MV-4-11 (cell line): ENCODE data around the gene ARHGAP15.
A peak's percentile ranks its signal among the peaks of the same experiment; 100 is the strongest.

Experiments
- DNase-seq: peaks from one replicate; lab custom pipeline; 2025; lab: John Stamatoyannopoulos, UW

The ARHGAP15 gene

DNA sequence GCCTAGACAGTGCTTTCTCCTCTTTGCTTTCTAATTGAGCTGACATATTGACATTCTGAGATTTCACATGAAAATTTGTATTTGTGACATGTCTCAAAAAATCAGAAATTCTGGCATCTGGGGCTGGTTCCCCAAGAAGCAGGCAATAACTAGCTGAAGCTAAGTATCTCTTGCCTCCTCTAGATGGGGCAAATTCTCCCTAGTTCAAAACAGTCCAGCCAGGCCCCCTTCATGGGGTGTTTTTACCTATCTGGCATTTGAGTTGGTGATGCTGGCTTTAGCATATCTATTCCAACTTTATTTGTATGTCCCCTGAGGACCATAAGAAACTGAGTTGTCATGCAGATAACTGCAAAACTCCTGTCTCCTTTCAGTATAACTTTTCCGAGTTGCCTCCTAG lies 39.9 kb downstream of the ARHGAP15 start:
- no peak for DNase-seq

DNA sequence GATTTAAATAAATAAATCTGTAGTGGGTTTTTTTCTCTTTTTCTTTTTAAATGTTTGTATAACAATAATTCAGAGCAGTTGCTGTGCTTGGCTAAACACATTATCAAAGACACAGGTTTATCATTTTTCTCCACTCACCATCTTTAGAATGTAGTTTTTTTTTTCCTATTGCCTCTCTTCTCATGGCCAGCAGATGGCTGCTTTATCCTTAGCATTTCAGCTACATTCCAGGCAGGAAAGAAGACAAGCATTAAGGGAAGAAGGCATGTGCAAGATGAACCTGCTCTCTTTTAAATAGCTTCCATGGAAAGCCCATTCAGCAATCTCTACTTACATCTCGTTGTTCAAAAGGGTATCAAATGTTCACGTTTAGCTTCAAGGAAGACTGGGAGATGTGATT lies 42.6 kb downstream of the ARHGAP15 start:
- DNase-seq: no peak

DNA sequence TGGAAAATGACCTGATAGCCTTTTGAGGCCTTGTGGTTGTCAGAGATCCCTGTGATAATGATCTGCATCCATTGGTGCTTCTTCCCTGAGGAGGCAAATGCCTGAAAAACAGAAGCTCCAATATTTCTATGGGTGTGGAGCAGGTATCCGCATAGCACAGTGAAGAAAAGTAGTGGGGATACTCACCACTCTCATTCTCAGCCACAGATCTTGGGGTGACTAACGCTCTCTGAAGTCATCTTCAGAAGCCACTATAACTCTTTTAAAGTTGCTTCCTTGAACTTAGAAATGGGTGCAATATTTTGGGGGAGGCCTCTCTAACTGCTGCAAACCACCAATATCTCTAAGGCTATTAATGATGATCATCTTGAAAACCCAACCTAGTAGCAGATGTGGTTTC lies 46.2 kb downstream of the ARHGAP15 start:
- no peak for DNase-seq

DNA sequence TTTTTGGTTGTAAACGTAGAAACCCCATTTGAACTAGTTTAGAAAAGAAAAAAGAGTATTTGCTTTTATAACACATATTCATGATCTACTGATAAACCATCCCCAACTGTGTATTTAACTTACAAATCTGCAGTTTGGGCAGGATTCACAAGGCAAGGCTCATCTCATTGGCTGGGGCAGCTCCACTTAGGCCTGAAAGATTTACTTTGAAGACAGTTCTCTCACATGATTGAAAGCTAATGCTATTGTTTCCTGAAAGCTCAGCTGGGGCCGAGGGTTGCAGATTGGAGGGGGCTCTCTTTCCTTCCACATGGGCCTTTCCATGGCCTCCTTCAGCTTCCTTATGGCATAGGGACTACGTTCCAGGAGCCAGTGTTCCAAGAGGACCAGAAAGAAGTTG lies 47.4 kb downstream of the ARHGAP15 start:
- no peak for DNase-seq

DNA sequence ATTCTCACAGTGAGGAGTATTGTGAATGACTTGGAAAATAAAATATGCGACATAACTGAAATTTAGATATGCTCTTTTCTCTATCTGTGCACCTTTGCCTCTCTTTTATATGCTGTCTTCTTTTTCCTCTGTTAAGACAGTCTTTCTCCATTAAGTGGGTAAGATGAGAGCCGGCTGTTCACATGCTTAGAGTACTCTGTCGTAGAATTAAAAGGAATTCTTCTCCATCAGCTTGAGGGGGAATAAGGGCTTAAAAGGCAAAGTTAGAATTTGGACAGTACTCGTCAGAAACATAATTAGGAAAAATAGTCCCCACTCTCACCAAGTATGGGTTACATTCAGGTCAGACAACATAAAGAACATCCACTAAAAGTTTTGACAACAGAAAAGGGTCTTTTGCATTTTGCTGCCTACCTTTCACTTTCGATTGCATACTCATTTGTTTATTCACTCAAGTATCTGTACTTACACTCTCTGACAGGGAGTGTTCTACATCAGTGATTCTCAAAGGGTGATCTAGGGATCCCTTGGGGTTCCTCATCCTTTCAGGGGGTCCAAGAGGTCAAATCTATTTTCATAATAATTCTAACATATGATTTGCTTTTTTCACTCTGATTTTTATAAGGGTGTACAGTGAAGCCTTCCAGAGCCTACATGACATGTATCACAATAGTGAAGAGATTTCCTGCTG lies 48.0 kb downstream of the ARHGAP15 start:
- DNase-seq: no peak

DNA sequence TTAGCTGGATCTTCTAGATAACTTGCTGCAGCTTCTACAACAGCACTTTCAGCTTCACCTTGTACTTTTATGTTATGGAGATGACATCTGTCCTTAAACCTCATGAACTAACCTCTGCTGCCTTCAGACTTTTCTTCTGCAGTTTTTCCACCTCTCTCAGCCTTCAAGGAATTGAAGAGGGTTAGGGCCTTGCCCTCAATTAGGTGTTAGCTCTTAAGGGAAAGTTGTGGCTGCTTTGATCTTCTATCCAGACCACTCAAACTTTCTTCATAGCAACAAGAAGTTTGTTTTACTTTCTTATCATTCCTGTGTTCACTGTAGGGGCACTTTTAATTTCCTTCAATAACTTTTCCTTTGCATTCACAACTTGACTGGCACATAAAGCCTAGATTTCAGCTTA lies 52.3 kb downstream of the ARHGAP15 start:
- DNase-seq: no peak

DNA sequence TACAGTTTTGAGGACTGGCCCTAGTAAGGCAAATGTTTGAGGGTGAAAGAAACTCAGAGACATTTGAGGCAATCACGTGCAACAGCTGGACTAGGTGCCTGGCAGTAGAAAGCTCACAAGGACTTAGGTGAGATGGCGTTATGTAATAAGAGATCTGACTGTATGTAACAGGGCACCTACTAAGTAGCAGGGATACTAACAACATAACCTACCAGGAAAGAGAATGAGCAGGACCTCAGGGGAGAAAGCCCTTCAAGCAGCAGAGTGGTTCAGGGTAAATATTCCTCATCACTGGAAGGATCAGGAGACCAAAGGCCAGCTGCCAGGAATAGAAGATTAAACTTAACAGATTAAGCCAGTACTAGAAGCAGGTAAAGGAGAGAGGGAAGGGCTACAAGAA lies 53.4 kb downstream of the ARHGAP15 start:
- no peak for DNase-seq

DNA sequence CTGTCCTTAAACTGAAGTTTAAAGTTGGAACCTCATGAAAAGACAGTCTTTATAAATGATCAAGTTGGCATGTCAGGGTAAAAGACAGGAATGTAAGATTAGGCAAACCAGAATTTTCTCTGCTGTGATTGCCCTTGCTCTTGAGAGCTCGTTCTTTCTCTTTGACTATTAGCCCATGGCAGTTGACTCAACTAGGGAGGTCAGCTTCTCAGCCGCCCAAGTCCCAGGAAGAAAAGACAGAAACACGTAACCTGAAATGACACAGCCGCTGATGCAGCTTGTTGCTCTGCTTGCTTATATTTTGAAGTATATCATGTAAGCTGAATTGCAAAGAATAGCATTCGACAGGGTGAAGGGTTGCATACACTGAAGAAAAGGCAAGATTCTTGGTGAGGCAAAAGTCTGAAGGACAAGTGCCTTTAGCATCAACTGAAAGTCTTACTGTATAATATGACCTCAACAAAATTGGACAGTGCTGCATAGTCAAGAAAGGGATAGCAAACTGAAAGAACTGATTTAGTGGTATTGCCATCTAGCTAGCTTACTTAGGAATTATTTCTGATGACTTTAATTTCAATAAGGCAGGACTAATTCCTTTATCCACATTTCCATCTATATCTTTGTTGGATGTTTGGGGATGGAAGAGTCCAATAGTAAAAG lies 54.7 kb downstream of the ARHGAP15 start:
- no peak for DNase-seq

DNA sequence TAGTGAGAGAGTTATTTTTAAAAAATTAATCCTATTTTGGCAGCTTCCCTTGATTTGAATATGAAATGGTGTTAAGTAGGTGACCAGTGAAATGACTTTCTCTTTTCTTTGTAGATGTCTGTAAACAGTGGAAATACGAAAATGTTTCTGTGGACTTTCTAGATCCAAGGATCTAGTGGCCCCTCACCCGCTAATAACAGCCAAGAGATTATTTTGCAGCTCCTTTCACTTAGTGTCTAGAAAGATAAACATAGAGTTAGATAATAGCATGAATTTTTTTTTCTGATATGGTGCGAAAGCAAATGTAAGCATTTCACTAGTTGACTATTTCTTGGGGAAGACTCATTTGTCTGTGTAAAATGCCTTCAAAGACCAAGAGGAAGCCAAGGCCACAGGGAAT lies 57.7 kb downstream of the ARHGAP15 start:
- DNase-seq: no peak

DNA sequence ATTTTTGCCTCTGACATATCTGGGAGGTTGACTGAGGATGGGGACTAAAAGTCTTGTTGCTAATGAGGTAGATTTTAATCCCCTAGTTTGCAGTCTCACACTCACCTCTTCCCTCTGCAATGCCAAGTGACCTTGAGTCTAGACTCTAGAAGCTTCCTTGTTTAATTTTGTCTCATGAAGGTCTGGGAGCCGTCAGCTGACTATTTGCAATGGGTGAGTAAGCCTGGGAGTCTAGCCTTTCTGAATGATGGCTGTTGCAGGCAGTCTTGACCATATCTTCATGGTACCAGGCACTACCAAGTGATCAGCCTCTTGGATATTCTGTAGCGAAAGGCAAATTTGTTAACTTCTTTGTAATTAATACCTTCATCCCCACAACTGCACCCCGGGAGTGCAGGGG lies 61.2 kb downstream of the ARHGAP15 start:
- DNase-seq: no peak

DNA sequence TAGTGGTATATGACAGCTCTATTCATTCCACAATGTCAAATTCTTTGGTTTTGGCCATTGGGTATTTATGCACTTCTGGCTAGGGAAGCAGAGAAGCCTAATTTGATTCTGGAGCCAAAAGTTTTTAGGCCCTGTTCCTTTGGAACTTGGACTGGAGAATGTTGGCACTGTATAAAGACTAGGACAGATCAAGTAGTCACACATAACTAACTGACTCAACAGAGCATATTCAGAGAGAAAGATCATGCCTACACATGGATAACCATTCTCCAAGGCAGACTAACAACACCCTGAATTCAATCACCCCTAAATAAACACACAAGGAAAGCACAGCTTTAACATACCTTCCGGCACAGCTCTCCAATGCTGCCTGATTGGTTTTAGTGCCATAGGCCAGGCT lies 62.9 kb downstream of the ARHGAP15 start:
- no peak for DNase-seq

DNA sequence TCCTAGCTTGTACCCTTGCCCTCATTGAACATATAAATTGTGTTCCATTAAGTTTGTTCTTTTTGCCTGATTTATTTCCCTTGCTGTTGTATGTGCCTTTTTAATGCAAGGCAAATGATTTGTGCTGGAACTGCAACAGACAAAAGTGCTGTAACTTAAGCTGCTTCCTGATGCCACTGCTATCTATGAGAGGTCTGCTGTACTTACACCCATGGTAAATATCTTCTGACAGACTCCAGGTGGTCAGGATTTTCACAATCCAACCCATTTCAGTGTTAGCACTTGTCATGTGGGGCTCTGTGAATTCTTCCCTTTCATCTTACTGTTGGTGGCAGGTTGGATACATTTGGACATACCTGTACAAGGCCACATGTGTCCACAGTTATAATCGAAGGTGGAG lies 63.5 kb downstream of the ARHGAP15 start:
- DNase-seq: no peak

DNA sequence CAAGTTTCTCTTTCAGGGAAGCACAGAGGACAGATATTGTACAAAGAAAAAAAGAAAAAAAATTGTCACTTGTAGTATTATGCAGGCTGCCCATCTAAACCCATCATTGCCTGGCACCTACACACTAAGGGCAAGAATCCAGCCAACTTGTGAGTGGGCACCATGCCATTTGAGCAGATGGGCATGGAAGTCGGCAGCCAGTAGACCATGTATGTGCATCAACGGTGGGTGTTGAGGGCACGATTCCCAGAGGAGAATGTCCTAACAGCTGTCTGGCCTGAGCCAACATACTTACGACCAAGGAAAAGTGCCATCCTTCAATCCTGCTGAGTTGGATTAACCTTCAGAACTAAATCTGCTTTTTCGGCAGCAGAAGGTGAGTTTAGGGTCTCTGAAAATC lies 63.9 kb downstream of the ARHGAP15 start:
- no peak for DNase-seq

DNA sequence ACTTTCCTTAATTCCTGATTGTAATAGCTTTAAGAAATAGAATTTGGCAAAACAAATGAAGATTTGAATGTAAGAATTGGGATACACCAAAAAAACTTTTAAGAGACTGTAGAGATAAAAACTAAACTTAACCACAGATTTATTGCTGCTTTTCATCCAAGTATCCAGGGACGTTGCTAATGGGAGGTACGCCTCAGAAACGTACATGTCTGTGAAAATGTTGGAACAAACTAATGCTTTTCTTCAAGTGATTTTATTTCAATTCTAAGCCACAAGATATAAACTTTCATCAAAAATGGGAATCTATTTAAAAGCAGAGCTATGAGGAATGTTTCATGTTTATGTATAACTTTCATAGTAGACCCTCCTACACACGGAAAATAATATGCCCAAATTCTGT lies 66.3 kb downstream of the ARHGAP15 start:
- no peak for DNase-seq

DNA sequence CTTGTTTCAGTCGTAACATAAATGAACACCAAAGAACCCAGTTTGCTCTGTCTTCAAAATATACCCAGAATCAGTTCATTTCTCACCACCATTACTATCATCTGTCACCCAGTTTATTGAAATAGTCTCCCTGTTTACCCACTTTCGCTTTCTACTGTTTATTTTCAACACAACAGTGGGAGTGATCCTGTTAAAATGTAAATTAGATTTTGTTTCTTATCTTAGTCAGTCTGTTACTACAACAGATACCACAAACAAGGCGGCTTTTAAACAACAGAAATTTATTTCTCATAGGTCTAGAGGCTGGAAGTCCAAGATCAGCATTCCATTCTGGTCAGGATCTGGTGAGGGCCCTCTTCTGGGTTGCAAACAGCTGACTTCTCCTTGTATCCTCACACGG lies 74.8 kb downstream of the ARHGAP15 start:
- no peak for DNase-seq

DNA sequence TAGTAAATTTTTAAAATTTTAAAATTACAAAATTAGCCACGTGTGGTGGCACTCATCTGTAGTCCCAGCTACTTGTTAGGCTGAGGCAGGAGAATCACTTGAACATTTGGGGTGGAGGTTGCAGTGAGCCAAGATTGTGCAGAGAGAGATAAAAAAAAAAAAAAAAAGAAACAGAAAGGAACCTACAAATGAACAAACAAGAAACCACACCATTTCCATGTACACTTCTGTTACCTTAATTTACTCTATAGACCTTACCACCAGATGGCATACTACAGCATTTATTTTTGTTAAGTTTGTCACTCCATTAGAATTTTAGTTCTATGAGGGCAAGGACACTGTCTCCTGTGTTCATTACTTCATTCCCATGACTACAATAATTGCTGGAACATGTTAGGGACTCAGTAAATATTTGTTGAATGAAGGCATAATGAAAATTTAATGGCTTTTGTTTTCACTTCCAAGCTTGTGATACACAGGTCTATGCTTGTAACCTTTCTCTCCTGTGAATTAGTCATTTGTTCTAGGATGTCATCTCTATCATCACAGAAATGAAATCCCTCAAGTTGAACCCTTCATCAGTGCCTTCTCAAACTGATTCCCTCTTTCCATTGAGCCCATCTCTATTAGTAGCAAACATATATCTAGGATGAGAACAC lies 76.0 kb downstream of the ARHGAP15 start:
- peak; percentile 16 for DNase-seq

DNA sequence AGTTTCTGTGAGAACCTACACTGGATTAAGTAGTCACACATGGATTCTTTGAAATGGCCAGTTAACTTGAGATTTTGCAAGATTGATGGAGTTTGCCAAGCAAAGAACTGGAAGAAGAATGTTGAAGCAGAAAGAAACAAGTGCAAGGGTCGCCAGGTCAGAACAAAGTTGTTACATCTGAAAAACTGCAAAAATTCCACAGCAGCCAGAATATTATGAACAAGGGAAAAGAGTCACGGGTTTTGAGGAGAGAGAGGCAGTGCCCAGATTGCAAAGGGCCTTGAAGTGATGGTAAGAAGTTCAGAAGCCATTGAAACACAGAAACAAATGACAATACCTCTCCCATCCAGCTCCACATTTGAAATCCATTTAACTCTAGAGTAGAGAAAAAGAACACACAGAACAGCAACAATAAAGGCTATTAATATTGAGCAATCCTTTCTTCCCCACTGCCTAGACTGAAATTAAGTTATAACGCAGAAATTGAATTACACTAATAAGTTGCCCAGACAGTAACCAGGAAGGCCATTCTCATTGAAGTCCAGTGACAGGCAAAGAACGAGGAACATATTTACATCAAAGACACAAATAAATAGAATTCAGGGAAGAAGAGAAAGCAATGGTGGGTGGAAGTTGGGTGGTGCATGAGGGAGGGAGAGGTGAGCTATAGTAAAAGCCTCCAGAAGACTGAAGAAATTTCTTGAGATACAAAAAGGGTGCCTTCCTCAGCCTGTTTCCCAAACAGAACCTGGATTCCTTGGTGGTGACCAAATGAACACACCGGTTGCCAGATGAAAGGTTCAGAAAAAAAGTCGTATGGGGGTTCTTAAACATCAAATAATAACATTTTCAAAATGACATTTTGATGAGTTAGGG lies 80.6 kb downstream of the ARHGAP15 start:
- no peak for DNase-seq

DNA sequence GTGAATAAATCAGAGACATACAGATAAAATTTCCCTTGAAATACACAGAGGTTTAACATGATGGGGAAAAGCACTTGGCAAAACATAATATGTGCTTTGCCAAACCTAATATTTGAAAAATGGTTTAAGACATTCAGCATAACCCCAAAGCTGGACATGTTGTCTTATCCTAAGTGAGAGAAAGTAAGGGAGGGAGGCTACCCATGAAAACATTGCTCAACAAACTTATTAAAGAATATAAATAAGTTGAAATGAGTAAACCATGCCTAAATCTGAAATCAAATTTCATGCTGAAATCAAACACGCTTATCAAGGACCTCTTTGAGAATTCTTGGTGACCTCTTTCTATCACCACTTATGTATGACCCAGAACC lies 81.2 kb downstream of the ARHGAP15 start:
- DNase-seq: no peak

DNA sequence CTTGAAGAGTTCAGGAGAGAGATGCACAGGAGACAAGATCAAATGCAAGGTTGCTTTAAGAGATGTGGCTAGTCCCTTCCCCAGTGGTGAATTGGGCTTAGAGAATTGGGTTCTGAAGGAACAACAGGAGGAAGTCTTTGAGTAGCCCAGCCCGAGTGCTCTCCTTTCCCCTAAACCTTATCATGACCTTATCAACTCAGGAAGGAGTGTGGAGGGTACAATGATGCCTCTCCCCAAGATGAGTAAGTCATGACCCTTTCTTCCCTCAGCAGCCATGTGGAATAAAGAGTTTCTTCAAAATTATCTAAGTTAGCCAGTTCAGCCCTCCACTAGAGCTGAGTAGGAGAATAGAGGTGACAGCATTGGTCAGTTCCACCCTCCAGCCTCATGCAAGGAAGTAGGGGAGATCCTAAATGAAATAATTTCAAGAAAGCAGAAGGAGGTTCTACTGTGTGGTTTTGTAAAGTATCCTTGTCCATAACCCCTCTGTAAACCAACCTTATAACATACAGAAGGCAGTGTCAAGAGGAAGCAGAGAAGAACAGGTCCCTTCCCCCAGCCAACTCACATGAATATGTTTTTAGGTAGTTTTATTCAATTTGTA lies 88.4 kb downstream of the ARHGAP15 start:
- DNase-seq: peak; percentile 86

DNA sequence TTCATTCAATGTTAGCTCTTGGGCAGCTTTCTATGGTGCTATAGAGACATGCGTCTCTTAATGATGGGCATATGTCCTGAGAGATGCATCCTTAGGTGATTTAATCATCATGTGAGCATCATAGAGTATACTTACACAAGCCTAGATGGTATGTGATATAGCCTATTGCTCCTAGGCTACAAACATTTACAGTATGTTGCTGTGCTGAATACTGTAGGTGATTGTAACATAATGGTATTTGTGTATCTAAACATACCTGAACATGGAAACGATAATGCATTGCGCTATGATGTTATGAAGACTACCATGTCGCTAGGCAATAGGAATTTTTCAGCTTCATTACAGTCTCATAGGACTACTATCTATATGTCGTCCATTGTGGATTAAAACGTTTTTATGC lies 89.4 kb downstream of the ARHGAP15 start:
- DNase-seq: no peak

DNA sequence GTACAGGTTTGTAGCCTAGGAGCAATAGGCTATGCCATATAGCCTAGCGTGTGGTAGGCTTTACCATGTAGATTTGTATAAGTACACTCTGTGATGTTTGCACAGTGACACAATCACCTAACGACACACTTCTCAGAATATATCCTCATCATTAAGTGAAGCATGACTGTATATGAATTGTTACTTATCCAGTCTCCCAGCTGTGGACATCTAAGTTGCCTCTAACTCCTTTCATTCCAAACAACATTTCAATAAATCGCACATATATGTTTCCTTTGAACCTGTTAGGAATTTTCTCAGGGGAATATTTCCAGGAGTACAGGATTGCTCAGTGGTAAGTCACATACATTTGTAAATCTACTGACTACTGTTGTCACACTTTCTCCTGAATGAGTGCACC lies 90.0 kb downstream of the ARHGAP15 start:
- DNase-seq: no peak

DNA sequence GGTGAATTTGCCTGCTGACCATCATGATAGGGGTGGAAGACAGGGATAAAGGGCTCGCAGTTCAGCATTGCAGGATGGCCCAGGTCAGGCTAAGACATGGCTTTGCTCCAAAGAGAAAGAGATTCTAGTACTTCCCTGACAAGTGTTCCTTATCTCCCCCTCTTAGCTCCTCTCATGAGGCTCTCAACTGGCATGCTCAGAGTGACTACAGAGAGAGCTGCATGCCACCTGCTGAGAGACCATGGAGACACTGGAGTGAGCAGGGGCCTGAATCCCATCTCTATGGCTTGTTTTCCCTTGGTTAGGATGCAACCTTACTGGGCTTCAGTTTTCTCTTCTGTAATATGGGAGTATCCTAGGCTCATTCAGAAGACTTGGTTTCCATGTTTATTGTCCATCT lies 94.3 kb downstream of the ARHGAP15 start:
- DNase-seq: no peak
